ENCODE results near the gene COA5.

Gene COA5

GRCh38 chr2:98608116-98608961 is at the start of gene COA5, which contains the start of gene UNC50:
Gene COA5 (minus strand): TSS chr2:98608512. CDS start chr2:98608405, 107 bp downstream.
Gene UNC50 (plus strand): TSS chr2:98608589. CDS start chr2:98609760, 1,171 bp downstream.
- DNase-seq: peak; percentile 91

- no peak for DNase-seq
Measured at GRCh38 chr2:98656800-98657199, 48.5 kb upstream of the COA5 start.

- DNase-seq: no peak
Measured at GRCh38 chr2:98654699-98655495, 46.6 kb upstream of the COA5 start.

GRCh38 chr2:98650998-98651397 is 42.7 kb upstream of the COA5 start:
- DNase-seq: no peak

- DNase-seq: no peak
Measured at GRCh38 chr2:98649992-98650375, 41.7 kb upstream of the COA5 start.

GRCh38 chr2:98649135-98649991 is 41.1 kb upstream of the COA5 start:
- peak; percentile 68 for DNase-seq

- no peak for DNase-seq
Measured at GRCh38 chr2:98648451-98648850, 40.1 kb upstream of the COA5 start.

GRCh38 chr2:98647636-98648035 is 39.3 kb upstream of the COA5 start:
- peak; percentile 59 for DNase-seq

- no peak for DNase-seq
Measured at GRCh38 chr2:98643496-98644100, 35.3 kb upstream of the COA5 start.

- DNase-seq: no peak
Measured at GRCh38 chr2:98637401-98638147, 29.3 kb upstream of the COA5 start.

- no peak for DNase-seq
Measured at GRCh38 chr2:98634406-98635092, 26.2 kb upstream of the COA5 start.

- DNase-seq: no peak
Measured at GRCh38 chr2:98632351-98632750, 24.0 kb upstream of the COA5 start.

- DNase-seq: no peak
Measured at GRCh38 chr2:98623657-98624056, 15.3 kb upstream of the COA5 start.

GRCh38 chr2:98617149-98617548 is 8.8 kb upstream of the COA5 start:
- no peak for DNase-seq

- DNase-seq: no peak
Measured at GRCh38 chr2:98615481-98615880, 7.2 kb upstream of the COA5 start.

GRCh38 chr2:98614024-98614739 is 5.9 kb upstream of the COA5 start:
- no peak for DNase-seq

GRCh38 chr2:98608962-98609604 is 771 bp upstream of the COA5 start:
- peak; percentile 11 for DNase-seq

GRCh38 chr2:98607741-98608115 is 584 bp downstream of the COA5 start:
- DNase-seq: no peak

- DNase-seq: no peak
Measured at GRCh38 chr2:98607104-98607503, 1.2 kb downstream of the COA5 start.

GRCh38 chr2:98606431-98606830 is 1.9 kb downstream of the COA5 start:
- DNase-seq: no peak

Data from fibroblast of skin of right quadriceps (primary cell).